GM21737 (cell line): ENCODE data around the gene CELF1.
A peak's percentile ranks its signal among the peaks of the same experiment; 100 is the strongest.

ENCODE experiments used
- ATAC-seq: cut with Tn5 transposase; IDR thresholded peaks from one replicate; pipeline ENCODE4 v1.9.1; 2021; ENCODE audit warnings: mild to moderate bottlenecking, moderate library complexity; ENCODE audit not compliant: unreplicated experiment

Gene CELF1

DNA sequence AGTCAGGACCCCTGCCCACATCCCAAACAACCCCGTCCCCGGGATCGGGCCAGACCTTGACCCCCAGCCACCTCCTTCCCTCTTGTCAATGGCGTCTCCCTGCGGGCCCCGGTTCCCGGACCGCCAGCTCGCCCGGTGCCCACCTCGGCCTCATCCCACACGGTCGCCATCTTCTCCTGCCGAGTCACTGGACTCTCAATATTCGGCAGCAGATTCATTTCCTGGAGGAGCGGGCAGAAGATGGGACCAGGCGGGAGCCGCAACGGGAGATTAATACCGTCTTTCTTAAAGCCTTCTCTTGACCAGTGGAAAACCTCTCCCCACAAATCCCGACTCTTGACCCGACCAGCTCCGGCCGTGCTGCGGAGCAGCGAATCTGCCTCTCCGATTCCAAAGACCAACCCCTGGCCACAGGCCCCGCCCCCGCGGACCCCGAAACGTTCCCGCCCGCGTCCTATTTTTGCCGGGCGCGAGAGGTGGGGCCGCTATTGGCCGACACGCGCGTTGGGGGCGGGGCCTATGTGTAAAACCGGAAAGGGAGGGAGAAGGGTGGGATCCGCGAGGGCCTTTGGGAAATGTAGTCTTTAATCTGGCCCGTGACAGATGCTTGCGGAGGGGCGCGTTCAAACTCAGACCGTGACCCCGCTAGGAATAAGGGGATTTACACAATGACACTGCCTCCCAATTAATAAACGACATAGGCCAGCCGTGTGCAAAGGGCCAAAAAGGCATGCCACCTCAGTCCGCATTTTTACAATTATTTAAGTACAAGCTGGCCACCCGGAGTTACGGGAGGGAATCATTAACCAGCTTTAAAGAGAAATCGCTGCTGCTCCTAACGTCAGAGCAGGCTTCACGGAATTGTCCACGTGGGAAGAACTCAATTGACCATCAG lies 126.6 kb downstream of the CELF1 start, which contains the start of gene PSMC3:
Gene PSMC3, minus strand, starts transcription at position 378 of the 895 bp plus-strand sequence. Its CDS starts 160 bp downstream, at position 218.
- peak; percentile 81 for ATAC-seq

DNA sequence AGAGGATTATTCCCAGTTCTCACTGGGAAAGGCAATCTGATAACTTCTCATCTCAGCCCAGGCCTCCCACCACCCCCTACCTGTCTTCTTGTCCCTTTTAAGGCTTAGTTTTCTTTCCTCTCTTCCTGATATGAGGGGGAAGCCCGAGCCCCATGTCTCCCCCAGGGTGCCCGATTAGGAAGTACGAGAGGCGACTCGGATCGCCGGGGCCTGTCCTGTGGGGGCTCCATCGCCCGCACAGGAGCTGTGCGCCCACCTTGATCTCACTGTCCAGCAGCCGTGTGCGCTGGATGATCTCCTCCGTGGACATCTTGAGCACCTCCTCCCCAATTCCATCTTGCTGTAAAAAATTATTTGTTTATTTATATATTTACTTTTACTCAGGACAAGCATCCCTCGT lies 127.3 kb downstream of the CELF1 start:
- ATAC-seq: no peak

- ATAC-seq: no peak
These were observed 134.3 kb downstream of the CELF1 start for GRCh38 chr11:47418454-47419259.

DNA sequence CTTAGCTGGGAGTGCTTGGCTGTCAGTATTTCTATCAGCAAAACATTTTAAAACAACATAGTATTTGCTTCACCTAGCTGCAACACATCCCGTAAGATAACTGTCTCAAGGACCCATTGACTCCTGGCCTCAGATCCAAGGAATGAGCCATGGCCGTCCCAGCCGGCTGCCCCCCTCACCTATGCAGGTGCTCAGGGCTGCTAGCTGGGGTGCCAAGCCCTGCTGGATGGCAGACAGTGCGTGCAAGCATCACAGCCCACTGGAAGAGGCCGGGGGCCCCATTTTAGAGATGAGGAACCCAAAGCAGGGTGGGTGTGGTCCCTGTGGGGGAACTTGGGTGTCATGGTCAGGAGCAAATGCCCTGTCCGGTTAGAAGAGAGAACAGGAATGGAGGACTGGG lies 135.2 kb downstream of the CELF1 start:
- no peak for ATAC-seq

GRCh38 chr11:47415949-47416472 lies 136.9 kb downstream of the CELF1 start:
- no peak for ATAC-seq
